KG1 (cell line): ENCODE measurements around the gene GALNT9.
"Not testable (repeated sequence)": the region's sequence is repeated elsewhere in the genome, so short reads cannot be mapped to it uniquely, and the experiment has no call there.

Source experiments
- DNase-seq: peaks from one replicate; lab custom pipeline; 2025; lab: John Stamatoyannopoulos, UW

Gene GALNT9

DNA sequence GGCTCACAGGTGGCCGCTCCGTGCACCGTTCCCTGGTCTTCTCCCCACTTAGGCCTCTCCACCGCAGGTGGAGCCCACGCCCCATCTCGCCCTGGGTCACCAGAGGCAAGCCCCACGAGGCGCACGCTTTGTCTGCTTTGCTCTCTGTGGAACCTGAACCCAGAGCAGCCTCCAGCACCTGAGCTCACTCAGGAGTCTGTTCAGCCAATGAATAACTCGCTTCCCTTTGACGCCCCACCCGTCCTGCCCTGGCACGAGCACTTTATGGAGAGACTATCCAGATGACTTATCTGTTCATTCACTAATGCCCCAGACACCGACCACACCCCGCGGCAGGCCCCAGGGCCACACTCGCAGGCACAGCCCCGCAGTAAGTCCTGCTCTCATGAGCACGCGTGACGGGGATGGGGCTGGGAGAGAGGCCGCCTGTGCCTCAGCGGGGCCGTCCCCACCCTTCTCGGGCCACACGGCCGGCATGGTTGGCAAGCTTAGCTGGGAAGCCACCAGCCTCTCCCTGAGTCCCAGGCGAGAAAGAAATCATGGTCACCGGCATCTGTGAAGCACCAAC lies 100.1 kb downstream of the GALNT9 start:
- no peak for DNase-seq

GRCh38 chr12:132228476-132229192 lies 100.8 kb downstream of the GALNT9 start:
- DNase-seq = no peak

DNA sequence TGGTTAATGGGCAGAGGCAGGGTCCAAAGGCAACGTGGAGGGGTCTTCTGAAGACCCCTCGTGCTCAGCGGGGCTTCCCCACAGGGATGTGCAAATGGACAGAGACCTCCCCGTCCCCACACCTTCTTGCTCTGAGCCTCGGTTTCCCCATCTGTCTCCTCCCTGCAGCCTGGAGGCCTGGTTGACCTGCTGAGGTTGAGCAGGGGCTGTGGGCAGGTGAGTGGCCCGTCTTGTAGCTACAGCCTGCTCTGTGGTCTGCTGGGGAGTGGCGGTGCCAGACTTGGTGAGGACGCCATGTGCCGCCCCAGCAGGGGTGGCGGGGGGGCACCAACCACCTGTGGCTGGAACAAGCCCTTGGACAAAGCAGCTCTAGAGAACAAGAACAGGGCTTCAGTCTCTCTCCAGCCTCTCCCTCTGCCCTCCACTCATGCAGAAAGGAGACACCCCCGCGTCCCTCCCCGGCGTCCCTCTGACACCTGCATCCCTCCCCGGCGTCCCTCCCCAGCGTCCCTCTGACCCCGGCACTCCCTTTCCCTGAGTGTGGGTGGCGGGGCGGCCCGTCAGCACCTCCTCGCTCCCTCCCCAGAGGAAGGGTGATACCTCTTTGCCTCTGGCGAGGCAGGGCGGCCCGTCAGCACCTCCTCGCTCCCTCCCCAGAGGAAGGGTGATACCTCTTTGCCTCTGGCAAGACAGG lies 101.5 kb downstream of the GALNT9 start:
- no peak for DNase-seq

DNA sequence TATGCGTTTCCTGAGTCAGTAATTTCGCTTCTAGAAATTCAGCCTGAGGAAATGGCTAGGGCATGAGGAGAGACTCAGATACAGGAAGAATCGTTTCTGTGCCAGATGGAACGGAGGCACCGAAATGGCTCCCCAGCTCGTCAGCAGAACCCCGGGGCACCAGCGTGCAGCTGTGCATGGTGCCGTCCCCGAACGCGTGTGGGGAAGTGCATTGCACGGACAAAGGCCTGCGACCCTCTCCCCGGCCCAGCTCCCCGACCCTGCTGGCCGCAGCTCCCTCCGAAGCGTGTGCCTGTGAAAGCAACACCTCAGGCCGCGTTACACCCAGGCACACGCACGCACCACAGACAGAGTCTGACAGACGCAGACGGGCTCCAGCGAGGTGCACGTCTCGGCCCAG lies 102.3 kb downstream of the GALNT9 start:
- no peak for DNase-seq

GRCh38 chr12:132226604-132227003 lies 102.8 kb downstream of the GALNT9 start:
- DNase-seq = no peak

GRCh38 chr12:132225214-132225613 lies 104.2 kb downstream of the GALNT9 start:
- DNase-seq = no peak

DNA sequence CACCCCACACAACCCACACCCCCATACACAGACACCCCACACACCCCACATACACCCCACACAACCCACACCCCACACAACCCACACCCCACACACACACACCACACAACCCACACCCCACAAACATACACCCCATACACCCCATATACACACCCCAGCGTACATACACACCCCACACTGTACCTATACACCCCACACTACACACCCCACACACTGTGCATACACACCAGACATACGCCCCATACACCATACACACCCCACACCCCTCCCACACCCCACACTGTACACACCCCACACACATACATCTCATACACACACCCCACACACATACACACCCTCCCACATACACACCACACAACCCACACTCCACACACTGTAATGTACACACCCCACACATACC lies 104.9 kb downstream of the GALNT9 start:
- no peak for DNase-seq

DNA sequence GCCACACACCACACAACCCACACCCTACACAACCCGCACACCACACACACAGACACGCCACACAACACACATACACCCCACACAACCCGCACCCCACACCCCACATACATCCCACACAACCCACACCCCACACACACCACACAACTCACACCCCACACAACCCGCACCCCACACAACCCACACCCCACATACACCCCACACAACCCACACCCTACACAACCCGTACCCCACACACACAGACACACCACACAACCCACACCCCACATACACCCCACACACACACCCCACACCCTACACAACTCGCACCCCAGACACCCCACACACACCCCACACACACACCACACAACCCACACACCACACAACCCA lies 106.6 kb downstream of the GALNT9 start:
- no peak for DNase-seq

GRCh38 chr12:132222096-132222807 lies 107.1 kb downstream of the GALNT9 start:
- DNase-seq = no peak

GRCh38 chr12:132219761-132220160 lies 109.6 kb downstream of the GALNT9 start:
- DNase-seq = not testable (repeated sequence)

GRCh38 chr12:132219323-132219722 lies 110.1 kb downstream of the GALNT9 start:
- DNase-seq = no peak

DNA sequence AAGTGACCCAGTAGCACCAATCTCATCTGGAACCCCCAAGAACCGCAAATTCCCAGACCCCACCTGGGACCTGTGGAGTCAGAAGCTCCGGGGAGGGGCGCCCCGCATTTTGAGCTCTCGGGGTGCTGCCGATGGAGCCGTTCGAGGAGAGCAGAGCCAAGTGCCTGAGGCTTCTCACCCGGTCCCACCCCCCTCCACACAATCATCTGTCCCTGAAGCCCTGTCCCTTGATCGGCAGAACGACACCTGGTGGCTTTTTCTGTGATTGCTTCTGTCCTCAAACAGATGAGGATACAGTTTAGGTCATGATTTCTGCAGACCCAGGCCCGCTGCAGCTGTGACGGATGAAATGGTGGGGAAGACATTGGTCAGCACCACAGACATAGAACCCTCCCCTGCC lies 110.5 kb downstream of the GALNT9 start:
- DNase-seq = no peak

GRCh38 chr12:132218527-132218875 lies 110.9 kb downstream of the GALNT9 start:
- no peak for DNase-seq

GRCh38 chr12:132217800-132218526 lies 111.4 kb downstream of the GALNT9 start:
- no peak for DNase-seq

- no peak for DNase-seq
Observed at GRCh38 chr12:132217371-132217770, 112.0 kb downstream of the GALNT9 start.

- DNase-seq = no peak
Observed at GRCh38 chr12:132216354-132216987, 112.9 kb downstream of the GALNT9 start.

GRCh38 chr12:132215299-132215989 lies 113.9 kb downstream of the GALNT9 start:
- no peak for DNase-seq

DNA sequence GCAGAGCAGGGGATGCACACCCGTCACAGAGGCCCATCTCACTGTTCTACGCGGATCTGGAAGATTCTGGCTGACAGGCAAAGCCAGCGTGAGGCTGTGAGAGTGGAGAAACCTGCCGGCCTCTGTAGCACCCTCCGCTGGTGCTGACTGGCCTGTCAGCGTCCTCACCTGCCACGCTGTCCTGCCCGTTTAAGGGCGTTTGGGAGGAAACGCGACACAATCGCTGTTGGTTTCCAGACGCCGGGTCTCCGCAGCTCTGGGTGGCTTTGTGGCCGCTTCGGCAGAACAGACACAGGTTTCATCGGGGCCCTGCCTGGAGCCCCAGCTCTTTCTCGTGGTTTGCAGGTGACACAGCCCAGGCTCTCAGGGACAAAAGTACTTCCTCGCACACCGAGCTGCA lies 114.5 kb downstream of the GALNT9 start:
- no peak for DNase-seq

DNA sequence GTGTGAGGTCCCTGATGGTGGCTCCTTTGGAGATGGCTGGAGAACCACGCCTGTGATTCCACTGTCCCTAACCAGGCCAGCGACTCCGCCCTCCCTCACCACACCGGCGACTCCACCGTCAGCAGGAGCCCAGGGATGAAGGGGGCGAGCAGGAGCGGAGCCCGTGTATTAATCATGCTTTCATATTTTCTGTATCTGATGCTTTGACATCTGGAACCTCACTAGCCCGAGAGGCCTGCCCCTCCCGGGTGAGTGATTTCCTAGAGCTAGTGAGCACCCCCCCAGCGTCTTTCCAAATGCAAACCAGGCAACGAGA lies 115.3 kb downstream of the GALNT9 start:
- DNase-seq = no peak

GRCh38 chr12:132213359-132214160 lies 115.8 kb downstream of the GALNT9 start:
- DNase-seq = no peak
